GM12892 (cell line): ENCODE measurements around the gene SCFD2.
"Not testable (repeated sequence)": the region's sequence is repeated elsewhere in the genome, so short reads cannot be mapped to it uniquely, and the experiment has no call there.

Experiments used
- DNase-seq: peaks from one replicate; pipeline ENCODE4 v3.0.0; 2011; ENCODE audit not compliant: insufficient read length
- FAIRE-seq: peaks from 2 replicates; lab custom pipeline; 2011; peaks lifted over from hg19 to GRCh38; lab: Jason Lieb, UNC
- POLR2A ChIP-seq: IDR thresholded peaks from 2 replicates; pipeline ENCODE4 v1.6.1; 2011; ENCODE audit warnings: low read depth, low read length, control low read depth
- POLR2AphosphoS5 ChIP-seq: IDR thresholded peaks from 2 replicates; pipeline ENCODE4 v1.6.1; 2011; ENCODE audit warnings: low read depth, low read length, control low read depth
- TAF1 ChIP-seq: IDR thresholded peaks from 2 replicates; pipeline ENCODE4 v1.6.1; 2011; ENCODE audit warnings: low read depth, mild to moderate bottlenecking, control low read depth, low read length, borderline replicate concordance

Gene SCFD2

DNA sequence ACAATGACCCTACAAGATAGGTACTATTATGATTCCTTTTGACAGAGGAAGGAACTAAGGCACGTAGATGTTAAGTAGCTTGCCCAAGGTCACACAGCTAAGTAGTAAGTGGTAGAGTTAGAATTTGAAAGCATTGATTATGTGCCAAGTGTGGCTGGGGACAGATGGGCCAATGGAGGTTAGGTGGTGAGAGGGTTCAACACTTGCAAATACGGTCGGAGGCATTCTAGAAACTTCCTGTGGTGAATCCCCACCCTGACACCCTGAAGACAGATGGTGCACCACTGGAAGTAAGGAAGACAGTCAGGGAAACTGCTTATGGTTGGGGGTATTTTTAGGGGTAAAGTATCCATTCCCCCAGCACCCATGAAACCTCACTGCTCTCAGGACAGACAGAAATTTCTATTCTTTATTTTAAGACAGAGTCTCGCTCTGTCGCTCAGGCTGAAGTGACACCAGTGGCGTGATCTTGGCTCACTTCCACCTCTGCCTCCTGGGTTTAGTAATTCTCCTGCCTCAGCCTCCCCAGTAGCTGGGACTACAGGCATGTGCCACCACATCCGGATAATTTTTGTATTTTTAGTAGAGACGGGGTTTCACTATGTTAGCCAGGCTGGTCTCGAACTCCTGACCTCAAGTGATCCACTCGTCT lies 361.2 kb downstream of the SCFD2 start:
- no peak for FAIRE-seq

DNA sequence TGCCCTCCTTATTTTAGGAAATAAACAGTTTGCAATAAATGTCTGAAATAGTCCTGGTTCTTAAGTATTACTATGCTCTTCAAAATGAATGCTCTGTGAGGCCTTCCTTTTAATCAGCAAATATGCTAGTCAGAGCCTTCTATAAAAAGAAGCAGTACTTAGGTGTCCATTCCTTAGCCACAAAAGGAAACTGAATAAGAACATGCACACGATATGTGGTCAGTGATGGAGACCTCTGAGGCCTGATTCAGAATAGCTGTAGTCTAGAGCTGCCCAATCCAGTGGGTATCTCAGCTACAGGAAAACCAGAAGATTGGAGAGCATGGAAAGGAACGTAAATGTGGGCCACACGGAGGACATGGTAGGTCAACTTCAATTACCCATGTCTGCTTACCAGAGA lies 361.9 kb downstream of the SCFD2 start:
- FAIRE-seq (no peak), DNase-seq (no peak)
- TF ChIP-seq POLR2AphosphoS5 (no peak), TAF1 (no peak), POLR2A (no peak)

More for the DNA sequence above, 361.2 kb downstream of the SCFD2 start:
- TF ChIP-seq TAF1: no peak
- TF ChIP-seq POLR2AphosphoS5: no peak
- no peak for TF ChIP-seq POLR2A
- DNase-seq: no peak

DNA sequence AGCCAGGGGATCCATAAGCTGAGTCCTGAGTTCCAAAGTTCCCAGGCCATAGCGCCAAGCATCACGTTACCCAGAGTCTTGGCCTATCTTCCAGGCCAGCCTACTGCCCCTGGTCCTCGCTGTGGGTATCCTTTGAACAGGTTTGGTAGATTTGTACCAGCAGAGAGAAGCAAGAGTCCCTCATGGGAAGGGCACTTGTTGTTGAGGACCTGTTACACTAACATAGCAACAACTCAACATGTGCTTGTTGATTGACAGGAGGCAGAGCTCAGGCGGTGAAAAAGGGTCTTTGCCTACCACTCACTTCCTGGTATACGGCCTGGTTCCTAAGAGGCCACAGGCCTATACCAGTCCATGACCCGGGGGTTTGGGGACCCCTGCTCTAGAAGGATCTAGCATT lies 365.3 kb downstream of the SCFD2 start:
- FAIRE-seq: no peak

GRCh38 chr4:52999626-53000025 lies 366.2 kb downstream of the SCFD2 start:
- FAIRE-seq: no peak
- TF ChIP-seq POLR2AphosphoS5 (no peak), POLR2A (no peak), TAF1 (no peak)

More for the DNA sequence above, 365.3 kb downstream of the SCFD2 start:
- TF ChIP-seq POLR2A (no peak), POLR2AphosphoS5 (no peak), TAF1 (no peak)
- no peak for DNase-seq

GRCh38 chr4:52998413-52998812 lies 367.4 kb downstream of the SCFD2 start:
- no peak for DNase-seq
- FAIRE-seq: no peak

More at GRCh38 chr4:52999626-53000025, 366.2 kb downstream of the SCFD2 start:
- DNase-seq: no peak

GRCh38 chr4:52997132-52997416 lies 368.8 kb downstream of the SCFD2 start:
- DNase-seq (no peak), FAIRE-seq (no peak)
- no peak for TF ChIP-seq POLR2A
- TF ChIP-seq POLR2AphosphoS5: no peak
- no peak for TF ChIP-seq TAF1

More at GRCh38 chr4:52998413-52998812, 367.4 kb downstream of the SCFD2 start:
- TF ChIP-seq POLR2A (no peak), POLR2AphosphoS5 (no peak), TAF1 (no peak)

DNA sequence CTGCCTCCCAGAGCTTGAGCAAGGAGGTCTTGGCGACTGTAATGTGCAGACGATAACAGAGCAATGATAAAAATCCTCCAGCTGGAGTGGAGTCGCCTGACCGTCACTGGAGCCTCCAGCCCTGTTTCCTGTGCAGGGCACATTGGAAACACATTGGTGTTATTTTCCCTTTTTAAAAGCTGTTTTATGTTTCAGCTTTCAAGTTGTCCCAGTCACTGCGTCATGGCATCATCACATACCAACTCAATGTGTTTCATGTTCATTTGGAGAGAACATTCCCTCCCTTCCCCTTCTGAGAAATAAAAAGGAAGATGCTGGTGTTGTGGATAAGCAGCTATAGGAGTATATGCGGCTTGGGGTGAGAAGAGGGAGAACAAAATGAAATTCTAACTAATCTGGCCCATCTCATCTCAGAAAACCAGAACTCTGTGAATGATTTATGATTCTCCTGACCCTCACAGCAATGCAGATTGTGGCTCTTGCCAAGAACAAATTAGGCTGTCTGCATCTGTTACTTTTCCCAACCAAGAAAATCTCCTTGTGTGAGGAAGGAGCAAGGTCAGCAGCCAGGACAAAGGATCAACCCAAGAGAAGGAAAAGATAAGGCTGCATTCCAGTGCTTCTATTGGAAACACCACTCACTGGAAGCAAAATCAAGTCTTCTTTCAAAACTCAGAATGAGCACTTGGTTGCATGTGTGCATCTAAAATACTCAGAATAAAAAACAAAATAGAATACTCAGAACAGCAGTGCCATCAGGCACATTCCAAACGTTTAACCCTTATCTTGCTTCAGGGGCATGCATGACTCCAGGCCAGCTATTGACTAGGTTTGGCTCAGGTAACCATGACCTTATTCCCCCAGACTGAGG lies 369.4 kb downstream of the SCFD2 start:
- DNase-seq: no peak
- no peak for TF ChIP-seq TAF1
- TF ChIP-seq POLR2AphosphoS5: no peak
- TF ChIP-seq POLR2A: no peak
- FAIRE-seq: no peak

DNA sequence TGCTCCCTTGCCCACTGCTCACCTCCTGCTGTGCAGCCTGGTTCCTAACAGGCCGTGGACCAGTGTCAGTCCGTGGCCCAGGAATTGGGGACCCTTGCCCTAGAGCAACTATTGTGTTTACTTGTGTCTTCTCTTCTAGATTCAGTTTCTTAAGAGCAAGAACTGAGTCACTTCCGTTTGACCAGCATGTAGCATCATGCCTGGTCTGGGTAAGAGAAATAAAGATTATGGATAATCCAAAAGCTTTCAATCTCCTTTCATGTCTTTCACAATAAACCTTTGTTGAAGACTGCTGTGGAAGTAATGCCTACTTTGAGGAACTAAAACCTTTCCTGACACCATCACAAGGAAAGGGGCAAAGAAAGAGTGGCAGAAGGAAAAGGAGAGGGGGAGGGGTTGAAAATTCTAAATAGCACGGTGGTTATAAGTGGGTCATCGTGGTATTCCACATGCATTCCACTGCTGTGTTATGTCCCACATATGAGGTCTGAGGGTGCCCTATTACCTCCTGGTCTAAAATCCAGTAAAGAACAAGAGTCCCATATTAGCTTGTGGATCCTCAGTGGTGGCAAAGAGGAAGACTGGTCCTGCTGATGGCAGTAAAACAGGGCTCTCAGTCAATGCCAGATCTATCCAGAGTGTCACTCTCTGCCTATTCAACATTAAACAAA lies 370.4 kb downstream of the SCFD2 start:
- FAIRE-seq: no peak
- no peak for DNase-seq
- TF ChIP-seq POLR2AphosphoS5 (no peak), POLR2A (no peak)

DNA sequence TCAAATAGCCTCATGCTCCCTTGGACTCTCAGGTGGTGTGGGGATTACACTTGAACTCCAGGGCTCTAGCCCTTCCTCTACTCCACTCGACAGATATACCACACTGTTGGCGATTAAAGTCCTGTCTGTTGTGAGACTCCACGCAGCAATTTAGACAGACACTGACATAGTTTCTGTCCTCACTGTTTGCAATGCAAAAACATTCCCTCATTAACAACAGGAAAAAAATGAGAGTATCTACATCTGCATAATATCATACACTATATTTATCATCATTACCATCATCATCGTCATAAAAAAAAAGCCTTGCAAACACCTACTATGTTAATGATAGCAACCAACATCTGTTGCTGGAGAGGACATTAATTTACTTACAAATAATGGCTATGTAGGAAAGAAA lies 371.3 kb downstream of the SCFD2 start:
- DNase-seq (no peak), FAIRE-seq (no peak)
- TF ChIP-seq POLR2AphosphoS5 (no peak), POLR2A (no peak), TAF1 (no peak)

DNA sequence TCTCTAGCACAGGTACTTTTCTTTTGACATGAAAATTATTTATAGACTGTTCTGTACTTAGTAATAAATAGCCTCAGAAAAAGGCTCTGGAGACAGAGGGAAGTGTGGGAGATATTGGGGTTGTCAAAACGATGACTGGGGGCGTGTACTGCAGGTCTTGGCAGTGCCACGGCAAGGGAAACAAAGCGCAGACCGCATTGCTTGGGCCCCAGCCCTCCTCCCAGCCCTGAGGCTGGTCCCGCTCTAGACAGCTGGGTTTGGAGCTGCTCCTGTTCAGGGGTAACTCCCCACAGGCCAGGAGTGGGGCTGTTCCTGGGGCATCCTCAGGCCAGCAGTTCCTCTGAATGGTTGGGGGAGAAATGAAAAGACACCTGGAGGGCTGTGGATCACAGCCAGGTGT lies 372.1 kb downstream of the SCFD2 start:
- no peak for TF ChIP-seq TAF1
- no peak for TF ChIP-seq POLR2A
- no peak for TF ChIP-seq POLR2AphosphoS5
- FAIRE-seq (no peak), DNase-seq (no peak)

- FAIRE-seq, DNase-seq: not testable (repeated sequence)
Observed at GRCh38 chr4:52992551-52992950, 373.3 kb downstream of the SCFD2 start.
